HFF-Myc (cell line): ENCODE results near the gene CRNKL1.

Experiments
- DNase-seq: peaks from one replicate; pipeline ENCODE4 v3.0.0-alpha.2; 2011; ENCODE audit warnings: low read depth; ENCODE audit errors: extremely low read depth
- H3K4me3 ChIP-seq: replicated peaks from 2 replicates; pipeline ENCODE4 v1.5.1; 2011; ENCODE audit warnings: low read depth, mild to moderate bottlenecking, control low read depth, low read length
- CTCF ChIP-seq: IDR thresholded peaks from 2 replicates; pipeline ENCODE4 v1.5.1; 2012; ENCODE audit warnings: mild to moderate bottlenecking, low read depth, low read length, control low read depth; ENCODE audit errors: missing control alignments

Gene CRNKL1

GRCh38 chr20:19986419-19986818, 65.8 kb downstream of the CRNKL1 start:
- no peak for DNase-seq
- no peak for TF ChIP-seq CTCF
- H3K4me3 ChIP-seq: no peak overlapping the region
